Esophagus (tissue), 2 donors: ENCODE measurements around the gene LCE2C. TPM values are rescaled to one million over a fixed set of nuclear protein-coding genes. Genes with fewer than 3 reads are reported as not detected.
"Not testable (repeated sequence)": the region's sequence is repeated elsewhere in the genome, so short reads cannot be mapped to it uniquely, and the experiment has no call there.

ENCODE experiments used
- H3K27ac ChIP-seq, 2 donors: one replicate each; pipeline ENCODE4 v1.5.1; 2013; ENCODE audit warnings: low read depth in 2 of 2, mild to moderate bottlenecking in 2 of 2, inconsistent platforms in 1 of 2, low read length in 1 of 2, moderate library complexity in 1 of 2
- H3K27me3 ChIP-seq, 2 donors: one replicate each; pipeline ENCODE4 v1.6.1; 2013; ENCODE audit warnings: low read length in 2 of 2, control low read depth in 1 of 2, mild to moderate bottlenecking in 1 of 2; ENCODE audit not compliant: insufficient read depth in 2 of 2, control insufficient read depth in 1 of 2
- H3K36me3 ChIP-seq, 2 donors: one replicate each; pipeline ENCODE4 v1.6.1; 2013; ENCODE audit warnings: low read length in 1 of 2; ENCODE audit not compliant: control insufficient read depth in 2 of 2, insufficient read depth in 2 of 2
- H3K4me1 ChIP-seq, 2 donors: one replicate each; pipeline ENCODE4 v1.6.1; 2013; ENCODE audit warnings: low read length in 1 of 2; ENCODE audit not compliant: control insufficient read depth in 2 of 2, insufficient read depth in 2 of 2
- H3K4me3 ChIP-seq, 2 donors: one replicate each; pipeline ENCODE4 v1.5.1; 2013; ENCODE audit warnings: low read length in 2 of 2, mild to moderate bottlenecking in 2 of 2, low read depth in 1 of 2, moderate library complexity in 1 of 2
- H3K9me3 ChIP-seq, 2 donors: one replicate each; pipeline ENCODE4 v1.6.1; 2013; ENCODE audit warnings: mild to moderate bottlenecking in 2 of 2, low read depth in 1 of 2, low read length in 1 of 2, moderate library complexity in 1 of 2; ENCODE audit not compliant: control insufficient read depth in 2 of 2, insufficient read depth in 1 of 2
- WGBS, 2 donors: extraction: QIAGEN DNeasy Blood & Tissue Kit; methylation state at CpG; one replicate each; pipeline ENCODE4 v1.1.7; 2013; 5-methylcytosine and 5-hydroxymethylcytosine counted together
- polyA plus RNA-seq, 2 donors: library from polyadenylated mRNA; stranded (reverse); fragments of 200-250 nt; gene quantifications; one replicate each; pipeline ENCODE4 v1.2.3, GENCODE V29; 2013
- donor health status: healthy with polysubstance abuse.
- donor health status: Bipolar disorder and iron deficiency.

The LCE2C gene
- polyA plus RNA-seq: not detected

DNA sequence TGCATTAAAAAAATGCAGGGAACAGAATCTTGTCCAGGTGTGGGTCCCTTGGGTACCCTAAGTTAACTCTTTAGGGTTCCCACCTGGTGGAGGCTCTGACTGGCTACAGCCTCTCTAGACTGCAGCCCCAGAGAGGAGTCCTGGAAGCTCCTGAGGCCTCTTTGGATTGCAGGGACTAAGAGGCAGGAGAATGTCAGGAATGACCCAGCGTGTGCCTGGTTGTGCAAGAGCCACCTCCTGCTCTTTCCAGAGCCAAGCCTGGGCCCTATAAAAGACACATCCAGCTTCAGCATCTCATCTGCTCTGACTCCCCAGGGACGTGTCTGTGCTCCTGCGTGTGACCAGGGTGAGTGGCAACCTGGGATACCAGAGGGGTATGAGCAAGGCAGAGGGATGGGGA is at the start of gene LCE2C:
Gene LCE2C (plus strand): TSS at position 297 of the 400 bp plus-strand sequence. CDS start 737 bp downstream, outside the sequence.
- 80 to 86% methylated on average over 3 of the region's 3 CpGs for WGBS, 2 donors
- H3K9me3 ChIP-seq, H3K27me3 ChIP-seq, H3K27ac ChIP-seq, H3K36me3 ChIP-seq, H3K4me3 ChIP-seq, H3K4me1 ChIP-seq: not testable (repeated sequence)

DNA sequence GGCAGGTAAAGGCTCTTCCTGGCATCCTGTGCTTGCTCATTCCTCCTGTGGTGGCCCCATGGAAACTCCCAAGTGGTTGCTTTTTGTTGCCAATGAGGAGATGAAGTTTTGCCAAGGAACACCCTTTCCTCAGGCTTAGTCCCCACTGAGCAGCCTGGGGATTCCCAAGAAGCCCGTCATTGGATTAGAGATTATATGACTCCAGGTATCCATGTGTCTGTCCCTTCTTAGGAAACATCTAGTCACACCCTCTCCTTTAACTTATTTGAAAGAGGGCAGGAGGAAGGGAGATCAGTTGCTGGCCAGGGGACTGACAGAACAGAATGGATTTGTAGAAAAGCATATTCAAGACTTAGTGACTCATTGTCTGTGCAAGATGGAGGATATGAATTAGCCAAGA is 48.3 kb upstream of the LCE2C start:
- peaks cover 0 to 4% of the 10 kb centered on the region in 2 donors for H3K4me1 ChIP-seq
- WGBS, 2 donors: 47 to 67% methylated on average over 1 of the region's 1 CpG
- H3K27ac ChIP-seq: no peak overlapping the region
- H3K36me3 ChIP-seq: no peaks in the 10 kb centered on the region
- H3K4me3 ChIP-seq: no peak overlapping the region
- H3K27me3 ChIP-seq: no peaks in the 10 kb centered on the region
- no peaks in the 10 kb centered on the region for H3K9me3 ChIP-seq

- H3K4me1 ChIP-seq: no peaks in the 10 kb centered on the region
- no peaks in the 10 kb centered on the region for H3K9me3 ChIP-seq
- no peaks in the 10 kb centered on the region for H3K27me3 ChIP-seq
- WGBS, 2 donors: 87 to 92% methylated on average over 3 of the region's 3 CpGs
- H3K4me3 ChIP-seq: no peak overlapping the region
- no peaks in the 10 kb centered on the region for H3K36me3 ChIP-seq
- no peak overlapping the region for H3K27ac ChIP-seq
Measured at GRCh38 chr1:152630596-152630995, 44.5 kb upstream of the LCE2C start.

DNA sequence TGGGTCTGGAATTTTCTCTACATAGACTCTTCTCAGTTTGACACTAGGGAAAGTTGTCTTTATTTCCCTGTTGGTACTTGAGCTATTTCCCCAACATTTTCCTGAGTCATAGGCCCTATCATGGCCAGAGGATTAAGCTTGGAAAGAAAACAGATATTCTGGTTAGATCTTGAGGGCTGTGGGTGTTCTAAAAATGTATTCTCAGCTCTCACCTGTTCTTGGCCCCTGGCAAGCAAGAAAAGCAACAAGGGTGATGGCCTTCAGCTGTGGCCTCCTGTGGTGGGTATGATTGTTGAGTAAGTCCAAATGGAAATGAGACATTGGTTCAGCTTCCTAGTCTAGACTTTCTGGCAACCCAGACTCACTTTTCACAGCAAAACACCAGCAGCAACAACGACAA is 34.7 kb upstream of the LCE2C start:
- 76% methylated on average over 1 of the region's 1 CpG for WGBS, 2 donors
- no peak overlapping the region for H3K4me3 ChIP-seq
- no peaks in the 10 kb centered on the region for H3K4me1 ChIP-seq
- no peaks in the 10 kb centered on the region for H3K36me3 ChIP-seq
- H3K27ac ChIP-seq: no peak overlapping the region
- no peaks in the 10 kb centered on the region for H3K27me3 ChIP-seq
- H3K9me3 ChIP-seq: no peaks in the 10 kb centered on the region

DNA sequence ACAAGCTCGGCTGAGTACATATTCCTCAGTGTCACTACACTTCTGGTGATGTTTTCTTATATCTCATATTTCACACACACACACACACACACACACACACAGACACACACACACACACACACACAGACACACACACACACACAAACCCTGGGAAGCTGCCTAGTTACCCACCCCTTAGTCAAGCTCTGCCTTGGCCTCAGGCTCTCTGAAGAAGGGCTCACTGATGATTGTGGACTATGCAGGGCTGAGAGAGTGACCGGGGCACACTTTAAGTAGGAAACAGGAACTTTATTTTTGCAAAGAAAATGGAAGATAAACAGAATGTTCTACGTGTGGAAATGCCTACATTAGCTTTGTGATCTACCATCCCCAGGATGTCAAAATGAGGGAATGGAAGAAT is 31.1 kb upstream of the LCE2C start:
- no peaks in the 10 kb centered on the region for H3K4me1 ChIP-seq
- no peaks in the 10 kb centered on the region for H3K36me3 ChIP-seq
- WGBS, 2 donors: 60 to 65% methylated on average over 3 of the region's 3 CpGs

GRCh38 chr1:152645146-152645545 is 29.9 kb upstream of the LCE2C start:
- Histone ChIP-seq H3K9me3 (no peaks in the 10 kb centered on the region), H3K27me3 (no peaks in the 10 kb centered on the region), H3K4me3 (no peak overlapping the region), H3K4me1 (no peaks in the 10 kb centered on the region), H3K36me3 (no peaks in the 10 kb centered on the region), H3K27ac (no peak overlapping the region)
- WGBS, 2 donors: 33 to 47% methylated on average over 3 of the region's 3 CpGs

More for the DNA sequence above, 31.1 kb upstream of the LCE2C start:
- H3K27ac ChIP-seq: no peak overlapping the region
- H3K27me3 ChIP-seq: no peaks in the 10 kb centered on the region
- H3K4me3 ChIP-seq: no peak overlapping the region
- H3K9me3 ChIP-seq: no peaks in the 10 kb centered on the region

DNA sequence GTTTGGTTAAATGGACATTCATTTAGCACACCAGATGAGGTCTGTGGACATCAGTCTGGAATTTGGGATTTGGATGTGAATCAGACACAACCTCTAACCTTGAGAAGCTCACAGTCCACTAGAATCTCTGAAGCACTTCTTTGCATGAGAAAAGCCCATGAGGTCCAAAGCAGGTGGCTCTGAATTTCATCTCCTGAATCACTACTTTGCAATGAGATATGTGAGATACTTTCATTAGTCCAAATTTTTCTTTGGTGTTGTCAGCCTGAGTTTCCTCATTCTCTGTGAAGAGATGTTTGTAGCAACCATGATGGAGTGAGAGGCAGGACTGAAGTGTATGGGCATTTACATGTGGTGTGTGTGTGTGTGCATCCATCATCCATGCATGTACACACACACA is 28.4 kb upstream of the LCE2C start:
- no peaks in the 10 kb centered on the region for H3K9me3 ChIP-seq
- H3K4me1 ChIP-seq: no peaks in the 10 kb centered on the region
- H3K4me3 ChIP-seq: no peak overlapping the region
- H3K36me3 ChIP-seq: no peaks in the 10 kb centered on the region
- no peak overlapping the region for H3K27ac ChIP-seq
- no peaks in the 10 kb centered on the region for H3K27me3 ChIP-seq

DNA sequence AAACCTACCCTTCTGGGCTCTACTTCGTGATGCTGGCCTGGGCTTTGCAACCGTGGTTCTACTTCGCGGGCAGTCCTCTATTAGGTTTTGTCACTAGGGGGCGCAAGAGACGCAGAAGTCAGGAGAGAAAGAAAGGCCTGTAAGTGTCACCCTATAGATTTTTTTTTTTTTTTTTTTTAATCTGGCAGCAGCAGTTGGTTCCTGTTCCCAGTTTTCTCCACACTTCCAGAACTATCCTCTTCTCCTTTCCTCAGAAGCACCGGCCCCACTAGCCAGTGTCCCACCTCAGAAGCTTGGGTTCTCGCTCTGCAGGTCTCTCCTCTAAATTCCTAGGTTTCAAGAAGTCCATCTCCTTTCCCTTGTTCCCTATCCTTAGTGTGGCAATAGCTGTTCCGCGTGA is 21.0 kb upstream of the LCE2C start:
- Histone ChIP-seq H3K27ac (no peak overlapping the region), H3K36me3 (no peaks in the 10 kb centered on the region), H3K27me3 (no peaks in the 10 kb centered on the region), H3K9me3 (no peaks in the 10 kb centered on the region), H3K4me1 (no peaks in the 10 kb centered on the region), H3K4me3 (no peak overlapping the region)
- WGBS, 2 donors: 29 to 31% methylated on average over 10 of the region's 10 CpGs

- no peaks in the 10 kb centered on the region for H3K27me3 ChIP-seq
- H3K4me1 ChIP-seq: no peaks in the 10 kb centered on the region
- no peak overlapping the region for H3K27ac ChIP-seq
- H3K36me3 ChIP-seq: no peaks in the 10 kb centered on the region
- H3K4me3 ChIP-seq: no peak overlapping the region
- WGBS, 2 donors: 65 to 77% methylated on average over 2 of the region's 2 CpGs
- H3K9me3 ChIP-seq: no peaks in the 10 kb centered on the region
Measured at GRCh38 chr1:152656459-152656858, 18.6 kb upstream of the LCE2C start.

GRCh38 chr1:152657677-152658076 is 17.4 kb upstream of the LCE2C start:
- 83 to 87% methylated on average over 4 of the region's 4 CpGs for WGBS, 2 donors
- no peaks in the 10 kb centered on the region for H3K36me3 ChIP-seq
- no peak overlapping the region for H3K27ac ChIP-seq
- no peaks in the 10 kb centered on the region for H3K9me3 ChIP-seq
- H3K4me1 ChIP-seq: no peaks in the 10 kb centered on the region
- no peak overlapping the region for H3K4me3 ChIP-seq
- no peaks in the 10 kb centered on the region for H3K27me3 ChIP-seq
